Measurements from ENCODE around the gene PNMT. TPM values are rescaled to one million over a fixed set of nuclear protein-coding genes. Genes with fewer than 3 reads are reported as not detected.

Gene PNMT
- total RNA-seq, 1 donor from 2014 or later: not detected

- H3K9me3 Mint-ChIP-seq: no peaks in the 10 kb centered on the region
- intact Hi-C loops (cut with micrococcal nuclease): no loop called here
- H3K27ac Mint-ChIP-seq: no peak overlapping the region
- peaks cover 7% of the 10 kb centered on the region for H3K36me3 Mint-ChIP-seq (ENCODE audit: low read depth)
- H3K4me1 Mint-ChIP-seq: peaks cover 14% of the 10 kb centered on the region
- no peaks in the 10 kb centered on the region for H3K27me3 Mint-ChIP-seq
- no peak overlapping the region for H3K4me3 Mint-ChIP-seq
- peak; percentile 94 for DNase-seq
These were observed 14.5 kb upstream of the PNMT start for GRCh38 chr17:39653662-39654331.

GRCh38 chr17:39655105-39655504 is 13.1 kb upstream of the PNMT start:
- no peak overlapping the region for H3K4me3 Mint-ChIP-seq
- peaks cover 13% of the 10 kb centered on the region for H3K4me1 Mint-ChIP-seq
- H3K9me3 Mint-ChIP-seq: no peaks in the 10 kb centered on the region
- no peak for DNase-seq
- intact Hi-C loops (cut with micrococcal nuclease): no loop called here
- peaks cover 11% of the 10 kb centered on the region for H3K36me3 Mint-ChIP-seq (ENCODE audit: low read depth)
- H3K27me3 Mint-ChIP-seq: no peaks in the 10 kb centered on the region
- H3K27ac Mint-ChIP-seq: no peak overlapping the region

GRCh38 chr17:39658346-39658745 is 9.9 kb upstream of the PNMT start:
- Mint-ChIP-seq H3K4me3 (no peak overlapping the region), H3K9me3 (no peaks in the 10 kb centered on the region), H3K4me1 (peaks cover 11% of the 10 kb centered on the region), H3K27ac (no peak overlapping the region), H3K27me3 (no peaks in the 10 kb centered on the region), H3K36me3 (ENCODE audit: low read depth) (peaks cover 19% of the 10 kb centered on the region)
- DNase-seq: no peak
- intact Hi-C loops (cut with micrococcal nuclease): no loop called here

GRCh38 chr17:39658760-39659159 is 9.5 kb upstream of the PNMT start:
- no peak for DNase-seq
- H3K4me1 Mint-ChIP-seq: peaks cover 9% of the 10 kb centered on the region
- H3K27me3 Mint-ChIP-seq: no peaks in the 10 kb centered on the region
- no peak overlapping the region for H3K27ac Mint-ChIP-seq
- intact Hi-C loops (cut with micrococcal nuclease): no loop called here
- peaks cover 19% of the 10 kb centered on the region for H3K36me3 Mint-ChIP-seq (ENCODE audit: low read depth)
- H3K9me3 Mint-ChIP-seq: no peaks in the 10 kb centered on the region
- H3K4me3 Mint-ChIP-seq: no peak overlapping the region

- no peak for DNase-seq
- Mint-ChIP-seq H3K27me3 (no peaks in the 10 kb centered on the region), H3K9me3 (no peaks in the 10 kb centered on the region), H3K4me3 (no peak overlapping the region), H3K27ac (no peak overlapping the region), H3K36me3 (ENCODE audit: low read depth) (peaks cover 19% of the 10 kb centered on the region), H3K4me1 (peaks cover 5% of the 10 kb centered on the region)
- intact Hi-C loops (cut with micrococcal nuclease): no loop called here
These were observed 8.8 kb upstream of the PNMT start for GRCh38 chr17:39659279-39660010.

GRCh38 chr17:39660011-39660360 is 8.3 kb upstream of the PNMT start:
- H3K27me3 Mint-ChIP-seq: no peaks in the 10 kb centered on the region
- H3K4me1 Mint-ChIP-seq: peaks cover 5% of the 10 kb centered on the region
- no peak overlapping the region for H3K27ac Mint-ChIP-seq
- H3K36me3 Mint-ChIP-seq (ENCODE audit: low read depth): peaks cover 19% of the 10 kb centered on the region
- no peak overlapping the region for H3K4me3 Mint-ChIP-seq
- intact Hi-C loops (cut with micrococcal nuclease): no loop called here
- DNase-seq: no peak
- no peaks in the 10 kb centered on the region for H3K9me3 Mint-ChIP-seq

GRCh38 chr17:39660397-39661385 is 7.6 kb upstream of the PNMT start:
- Mint-ChIP-seq H3K4me1 (peaks cover 3% of the 10 kb centered on the region), H3K27ac (no peak overlapping the region), H3K27me3 (no peaks in the 10 kb centered on the region), H3K4me3 (no peak overlapping the region), H3K9me3 (no peaks in the 10 kb centered on the region), H3K36me3 (ENCODE audit: low read depth) (peaks cover 19% of the 10 kb centered on the region)
- intact Hi-C loops (cut with micrococcal nuclease): no loop called here
- DNase-seq: no peak

- intact Hi-C loops (cut with micrococcal nuclease): no loop called here
- peaks cover 2% of the 10 kb centered on the region for H3K4me1 Mint-ChIP-seq
- peaks cover 10% of the 10 kb centered on the region for H3K27me3 Mint-ChIP-seq
- H3K27ac Mint-ChIP-seq: no peak overlapping the region
- peaks cover 17% of the 10 kb centered on the region for H3K36me3 Mint-ChIP-seq (ENCODE audit: low read depth)
- H3K4me3 Mint-ChIP-seq: no peak overlapping the region
- no peaks in the 10 kb centered on the region for H3K9me3 Mint-ChIP-seq
- DNase-seq: no peak
These were observed 6.3 kb upstream of the PNMT start for GRCh38 chr17:39661744-39662541.

- Mint-ChIP-seq H3K4me1 (peaks cover 2% of the 10 kb centered on the region), H3K27ac (no peak overlapping the region), H3K27me3 (peaks cover 12% of the 10 kb centered on the region), H3K36me3 (ENCODE audit: low read depth) (peaks cover 16% of the 10 kb centered on the region), H3K9me3 (no peaks in the 10 kb centered on the region), H3K4me3 (no peak overlapping the region)
- intact Hi-C loops (cut with micrococcal nuclease): no loop called here
- DNase-seq: no peak
These were observed 5.5 kb upstream of the PNMT start for GRCh38 chr17:39662551-39663339.

- Mint-ChIP-seq H3K27ac (no peak overlapping the region), H3K36me3 (ENCODE audit: low read depth) (peaks cover 13% of the 10 kb centered on the region), H3K4me3 (no peak overlapping the region), H3K4me1 (peaks cover 2% of the 10 kb centered on the region), H3K9me3 (no peaks in the 10 kb centered on the region), H3K27me3 (peaks cover 16% of the 10 kb centered on the region)
- intact Hi-C loops (cut with micrococcal nuclease): no loop called here
- no peak for DNase-seq
These were observed 4.9 kb upstream of the PNMT start for GRCh38 chr17:39663340-39663687.

- intact Hi-C loops (cut with micrococcal nuclease): no loop called here
These were observed 4.3 kb upstream of the PNMT start for GRCh38 chr17:39663688-39664580.

More at GRCh38 chr17:39663688-39664580, 4.3 kb upstream of the PNMT start:
- H3K36me3 Mint-ChIP-seq (ENCODE audit: low read depth): peaks cover 10% of the 10 kb centered on the region
- H3K27me3 Mint-ChIP-seq: peaks cover 20% of the 10 kb centered on the region
- no peaks in the 10 kb centered on the region for H3K9me3 Mint-ChIP-seq
- DNase-seq: no peak
- no peak overlapping the region for H3K27ac Mint-ChIP-seq
- no peak overlapping the region for H3K4me3 Mint-ChIP-seq
- peaks cover 6% of the 10 kb centered on the region for H3K4me1 Mint-ChIP-seq
